ENCODE measurements around the gene STK40.

Gene STK40

GRCh38 chr1:36343651-36344394 is 41.9 kb downstream of the STK40 start:
- DNase-seq (ENCODE audit: low read depth), result no peak

- no peak for DNase-seq (ENCODE audit: low read depth)
Measured at GRCh38 chr1:36342426-36343185, 43.1 kb downstream of the STK40 start.

GRCh38 chr1:36341626-36342320 is 44.0 kb downstream of the STK40 start:
- DNase-seq (ENCODE audit: low read depth), result no peak

- no peak for DNase-seq (ENCODE audit: low read depth)
Measured at GRCh38 chr1:36339615-36340014, 46.1 kb downstream of the STK40 start.

- no peak for DNase-seq (ENCODE audit: low read depth)
Measured at GRCh38 chr1:36339215-36339614, 46.5 kb downstream of the STK40 start.

- no peak for DNase-seq (ENCODE audit: low read depth)
Measured at GRCh38 chr1:36337830-36338229, 47.9 kb downstream of the STK40 start.

GRCh38 chr1:36330940-36331339 is 54.8 kb downstream of the STK40 start:
- DNase-seq (ENCODE audit: low read depth), result no peak

GRCh38 chr1:36329817-36330216 is 55.9 kb downstream of the STK40 start:
- no peak for DNase-seq (ENCODE audit: low read depth)

- no peak for DNase-seq (ENCODE audit: low read depth)
Measured at GRCh38 chr1:36328713-36329112, 57.0 kb downstream of the STK40 start.

GRCh38 chr1:36328088-36328480 is 57.6 kb downstream of the STK40 start:
- no peak for DNase-seq (ENCODE audit: low read depth)

- no peak for DNase-seq (ENCODE audit: low read depth)
Measured at GRCh38 chr1:36327421-36328087, 58.2 kb downstream of the STK40 start.

GRCh38 chr1:36326499-36326898 is 59.2 kb downstream of the STK40 start:
- DNase-seq (ENCODE audit: low read depth), result no peak

GRCh38 chr1:36324353-36324703 is 61.4 kb downstream of the STK40 start:
- DNase-seq (ENCODE audit: low read depth), result no peak

- no peak for DNase-seq (ENCODE audit: low read depth)
Measured at GRCh38 chr1:36323636-36324352, 61.9 kb downstream of the STK40 start, which contains the start of gene EVA1B. Gene EVA1B (minus strand): TSS chr1:36323645. CDS start chr1:36323037, 608 bp downstream.

- no peak for DNase-seq (ENCODE audit: low read depth)
Measured at GRCh38 chr1:36322786-36323635, 62.7 kb downstream of the STK40 start.

- DNase-seq (ENCODE audit: low read depth), result no peak
Measured at GRCh38 chr1:36322041-36322785, 63.5 kb downstream of the STK40 start.

- DNase-seq (ENCODE audit: low read depth), result no peak
Measured at GRCh38 chr1:36321119-36321951, 64.4 kb downstream of the STK40 start.

- DNase-seq (ENCODE audit: low read depth), result no peak
Measured at GRCh38 chr1:36320767-36321118, 65.0 kb downstream of the STK40 start.

- DNase-seq (ENCODE audit: low read depth), result no peak
Measured at GRCh38 chr1:36320291-36320761, 65.4 kb downstream of the STK40 start.

Data from CMK (cell line).